H1 (cell line): Measurements from ENCODE around the gene GMPPA. TPM values are rescaled to one million over a fixed set of nuclear protein-coding genes. Genes with fewer than 3 reads are reported as not detected.

ENCODE experiments used
- CTCF ChIA-PET: fragments of 300-600 bp; sonication (Branson Sonifier 250); formaldehyde crosslinking; loops from one replicate; lab custom pipeline; 2021; ENCODE audit not compliant: partially characterized antibody; lab: Charles Lee
- POLR2A ChIA-PET: fragments of 300-600 bp; sonication (Branson Sonifier 250); formaldehyde crosslinking; loops from one replicate; lab custom pipeline; 2021; ENCODE audit warnings: inconsistent platforms; ENCODE audit not compliant: partially characterized antibody; lab: Charles Lee
- DNase-seq, 2 experiments: peaks; one replicate each; pipeline versions ENCODE4 v3.0.0 to v3.0.0-alpha.2; 2010 to 2022; ENCODE audit warnings: low spot score in 2 of 2, low read depth in 1 of 2, mixed read lengths in 1 of 2
- FAIRE-seq: peaks from 2 replicates; lab custom pipeline; 2011; peaks lifted over from hg19 to GRCh38; lab: Jason Lieb, UNC
- H2AFZ ChIP-seq: 2 replicates; pipeline ENCODE4 v1.8.1; 2012; ENCODE audit warnings: low read length, inconsistent platforms
- H2AK5ac ChIP-seq: 2 replicates; pipeline ENCODE4 v1.6.1; 2013; ENCODE audit warnings: low read depth, low read length
- H2BK120ac ChIP-seq: replicated peaks from 2 replicates; pipeline ENCODE3; 2013; ENCODE audit warnings: low read depth, low read length, inconsistent platforms
- H2BK12ac ChIP-seq: 2 replicates; pipeline ENCODE4 v1.6.1; 2013; ENCODE audit warnings: low read depth, low read length
- H2BK15ac ChIP-seq: 2 replicates; pipeline ENCODE4 v1.6.1; 2013; ENCODE audit warnings: low read length
- H2BK20ac ChIP-seq: 2 replicates; pipeline ENCODE4 v1.6.1; 2013; ENCODE audit warnings: low read length
- H2BK5ac ChIP-seq: 2 replicates; pipeline ENCODE4 v1.6.1; 2013; ENCODE audit warnings: low read depth, low read length
- H3K14ac ChIP-seq: 2 replicates; pipeline ENCODE4 v1.6.1; 2013; ENCODE audit warnings: inconsistent platforms; ENCODE audit not compliant: insufficient read length
- H3K18ac ChIP-seq: 2 replicates; pipeline ENCODE4 v1.6.1; 2013; ENCODE audit warnings: low read length; ENCODE audit errors: extremely low read depth
- H3K23ac ChIP-seq: 2 replicates; pipeline ENCODE4 v1.6.1; 2013; ENCODE audit warnings: inconsistent platforms; ENCODE audit not compliant: insufficient read length
- H3K23me2 ChIP-seq: 2 replicates; pipeline ENCODE4 v1.6.1; 2013; ENCODE audit warnings: low read depth, low read length
- H3K27ac ChIP-seq: 2 replicates; pipeline ENCODE4 v1.6.1; 2011; ENCODE audit warnings: low read depth, low read length, inconsistent platforms
- H3K27me3 ChIP-seq, 4 experiments: replicated peaks in 1 of 4; 1 replicate in 1 of 4; 2 replicates in 3 of 4; pipeline versions ENCODE4 v1.6.1 to v1.8.1; 2011 to 2013; ENCODE audit warnings: low read length in 3 of 4, mild to moderate bottlenecking in 3 of 4, inconsistent platforms in 2 of 4, mixed read lengths in 2 of 4, moderate library complexity in 1 of 4; ENCODE audit not compliant: control insufficient read depth in 3 of 4, insufficient read depth in 3 of 4; ENCODE audit errors: extremely low read depth in 1 of 4
- H3K36me3 ChIP-seq, 4 experiments: 2 replicates each; pipeline versions ENCODE4 v1.6.1 to v1.8.1; 2011 to 2013; ENCODE audit warnings: mild to moderate bottlenecking in 4 of 4, low read length in 3 of 4, moderate library complexity in 2 of 4, control low read depth in 1 of 4, inconsistent platforms in 1 of 4; ENCODE audit not compliant: insufficient read depth in 4 of 4, control insufficient read depth in 2 of 4
- H3K4ac ChIP-seq: replicated peaks from 2 replicates; pipeline ENCODE3; 2013; ENCODE audit warnings: low read length, low read depth, mixed read lengths, inconsistent platforms; ENCODE audit not compliant: insufficient read length
- H3K4me1 ChIP-seq, 4 experiments: replicated peaks in 1 of 4; 1 replicate in 1 of 4; 2 replicates in 3 of 4; pipeline versions ENCODE4 v1.6.1 to v1.8.1; 2011 to 2013; ENCODE audit warnings: low read length in 3 of 4, inconsistent platforms in 2 of 4, mixed read lengths in 1 of 4; ENCODE audit not compliant: insufficient read depth in 4 of 4, control insufficient read depth in 3 of 4
- H3K4me2 ChIP-seq, 2 experiments: 2 replicates each; pipeline versions ENCODE4 v1.6.1 to v1.8.1; 2011 to 2013; ENCODE audit warnings: low read depth in 2 of 2, low read length in 2 of 2, control low read depth in 1 of 2, inconsistent platforms in 1 of 2, mild to moderate bottlenecking in 1 of 2; ENCODE audit not compliant: insufficient read depth in 1 of 2
- H3K4me3 ChIP-seq, 4 experiments: fragments of 200-600, 300-600 bp in 1 of 4; sonication (generic), shearing (Covaris generic), sonication (Bioruptor Twin) in 1 of 4; 2 replicates each; pipeline versions ENCODE4 v1.5.1 to v1.8.1; 2011 to 2016; ENCODE audit warnings: low read length in 4 of 4, low read depth in 3 of 4, control low read depth in 2 of 4, inconsistent platforms in 2 of 4, mild to moderate bottlenecking in 2 of 4, mixed read lengths in 1 of 4, moderate library complexity in 1 of 4; ENCODE audit not compliant: insufficient read depth in 2 of 4; ENCODE audit errors: extremely low read depth in 1 of 4
- H3K56ac ChIP-seq: replicated peaks from 2 replicates; pipeline ENCODE3; 2013; ENCODE audit warnings: low read depth, mild to moderate bottlenecking, mixed read lengths, low read length, inconsistent platforms; ENCODE audit not compliant: insufficient read length
- H3K79me1 ChIP-seq: 2 replicates; pipeline ENCODE4 v1.6.1; 2013; ENCODE audit warnings: low read depth, low read length, control low read depth
- H3K79me2 ChIP-seq, 2 experiments: 2 replicates each; pipeline versions ENCODE4 v1.6.1 to v1.8.1; 2012 to 2013; ENCODE audit warnings: low read length in 2 of 2, mild to moderate bottlenecking in 2 of 2, inconsistent platforms in 1 of 2; ENCODE audit not compliant: insufficient read depth in 2 of 2, control insufficient read depth in 1 of 2
- H3K9ac ChIP-seq, 4 experiments: replicated peaks in 1 of 4; 1 replicate in 1 of 4; 2 replicates in 3 of 4; pipeline versions ENCODE4 v1.6.1 to v1.8.1; 2011 to 2013; ENCODE audit warnings: low read depth in 3 of 4, low read length in 3 of 4, control low read depth in 2 of 4, mild to moderate bottlenecking in 2 of 4, moderate library complexity in 2 of 4, inconsistent platforms in 1 of 4; ENCODE audit errors: extremely low read depth in 1 of 4
- H3K9me3 ChIP-seq, 2 experiments: 2 replicates each; pipeline versions ENCODE4 v1.6.1 to v1.8.1; 2012 to 2013; ENCODE audit warnings: mild to moderate bottlenecking in 2 of 2, moderate library complexity in 2 of 2, control low read depth in 1 of 2, inconsistent platforms in 1 of 2, low read depth in 1 of 2, low read length in 1 of 2, mixed read lengths in 1 of 2; ENCODE audit not compliant: insufficient read depth in 2 of 2
- H4K20me1 ChIP-seq, 2 experiments: replicated peaks in 1 of 2; 2 replicates each; pipeline versions ENCODE3 to v1.8.1; 2011 to 2013; ENCODE audit warnings: inconsistent platforms in 2 of 2, low read length in 2 of 2, mild to moderate bottlenecking in 1 of 2; ENCODE audit not compliant: insufficient read depth in 2 of 2, control insufficient read depth in 1 of 2
- H4K5ac ChIP-seq: 2 replicates; pipeline ENCODE4 v1.6.1; 2013; ENCODE audit warnings: low read length, low read depth, mixed read lengths, inconsistent platforms; ENCODE audit not compliant: insufficient read length
- H4K8ac ChIP-seq: 2 replicates; pipeline ENCODE4 v1.8.0; 2013; ENCODE audit warnings: mild to moderate bottlenecking, moderate library complexity, low read length, inconsistent platforms; ENCODE audit not compliant: insufficient read depth; ENCODE audit errors: extremely low read depth
- H4K91ac ChIP-seq: replicated peaks from 2 replicates; pipeline ENCODE3; 2013; ENCODE audit warnings: low read length, mixed read lengths, inconsistent platforms; ENCODE audit not compliant: insufficient read length
- RNF2 ChIP-seq: fragments of 200-900, 300-1000 bp; sonication (generic); IDR thresholded peaks from 2 replicates; pipeline ENCODE4 v1.7.1; 2016; ENCODE audit warnings: borderline replicate concordance, low read depth, mild to moderate bottlenecking, antibody characterized with exemption, low read length; ENCODE audit not compliant: poor library complexity, severe bottlenecking; ENCODE audit errors: missing control alignments
- WGBS, 2 experiments: shearing (Covaris generic) in 1 of 2; methylation state at CpG; one replicate each; pipeline versions ENCODE4 v1.1.6 to v1.1.7; 2013 to 2015; ENCODE audit warnings: low lambda C conversion rate in 2 of 2, mixed read lengths in 2 of 2, inconsistent platforms in 1 of 2, low coverage in 1 of 2, missing lambda C conversion rate in 1 of 2; ENCODE audit not compliant: insufficient replicate concordance in 2 of 2, insufficient coverage in 1 of 2, insufficient read length in 1 of 2; ENCODE audit errors: extremely low coverage in 1 of 2, missing lambda C conversion rate in 1 of 2; 5-methylcytosine and 5-hydroxymethylcytosine counted together
- polyA plus RNA-seq, 7 experiments: library from polyadenylated mRNA; depleted of rRNA in 3 of 7; stranded (reverse) in 5 of 7; unstranded in 2 of 7; fragments of >200 nt in 5 of 7; fragments of 200-250 nt in 2 of 7; gene quantifications; 1 replicate in 5 of 7; 2 replicates in 1 of 7; 4 replicates in 1 of 7; pipeline versions ENCODE4 v1.2.1 to v1.2.3, GENCODE V29; 2011 to 2013; ENCODE audit warnings: missing spikeins in 2 of 7, mixed read lengths in 2 of 7
- total RNA-seq: library from RNA; stranded (reverse); fragmentation: NEBNext Ultra II Directional; extraction: Animal tissue kit (Norgen Biotek cat#: 25700); gene quantifications from 2 replicates; pipeline ENCODE4 v1.2.1, GENCODE V29; 2021

Gene GMPPA
- total and polyA plus RNA-seq, 2 of the 8 experiments (the other 6 are each of a cell fraction or from before 2014, with no cell fraction given) = 34.3 to 98.8 TPM

- no peaks in the 10 kb centered on the region for H3K9me3 ChIP-seq
- H3K79me2 ChIP-seq = no peaks in the 10 kb centered on the region
- peak overlapping the region; percentile 85; the same call in 1 of the 2 replicates for H2BK12ac ChIP-seq
- no peak overlapping the region for H3K23ac ChIP-seq
- peak overlapping the region in 1 of 4 experiments; percentile 11; a peak in 3 of 8 replicates for H3K4me3 ChIP-seq
- H3K79me1 ChIP-seq = no peaks in the 10 kb centered on the region
- H3K4ac ChIP-seq = peak overlapping the region; percentile 64
- WGBS, 2 experiments = 14% methylated on average over 8 of the region's 8 CpGs; no CpG with 5 or more reads in 1 of the 2 experiments
- H4K91ac ChIP-seq = peak overlapping the region; percentile 62
- H3K14ac ChIP-seq = no peak overlapping the region
- H3K4me2 ChIP-seq = peak overlapping the region; percentile 37 to 54
- peak overlapping the region; percentile 95 for H3K18ac ChIP-seq
- H3K56ac ChIP-seq = no peak overlapping the region
- H2BK20ac ChIP-seq = no peak overlapping the region
- H3K27ac ChIP-seq = no peak overlapping the region
- H2BK5ac ChIP-seq = peak overlapping the region; percentile 72; the same call in 1 of the 2 replicates
- no peak overlapping the region for H2BK15ac ChIP-seq
- peak overlapping the region; percentile 59 for H2BK120ac ChIP-seq
- no peaks in the 10 kb centered on the region; a peak in 1 of 8 replicates for H3K36me3 ChIP-seq
- peaks cover 8% of the 10 kb centered on the region; the same call in 1 of the 2 replicates for H3K23me2 ChIP-seq
- no peak overlapping the region for H3K9ac ChIP-seq
- H4K5ac ChIP-seq = peak overlapping the region; percentile 32
- no peak for FAIRE-seq
- POLR2A ChIA-PET = interaction anchor here (0.7 to 19.9 kb wide), 20 partner anchors 9 to 108 kb away, joined by 3 to 216 read pairs (median 4); partner anchors contain the start of genes ASIC4 and GMPPA
- CTCF ChIA-PET = interaction anchor here (0.9 to 113.1 kb wide), 6 partner anchors 3 to 156 kb away, joined by 3 to 7248 read pairs (median 40); partner anchors contain the start of genes ASIC4, CHPF, DES and GMPPA
- H4K20me1 ChIP-seq = no peaks in the 10 kb centered on the region
- peak overlapping the region; percentile 7; the same call in 1 of the 2 replicates for H2AK5ac ChIP-seq
- DNase-seq = no peak
- H3K4me1 ChIP-seq = peaks cover 6 to 39% (median 29%) of the 10 kb centered on the region in 4 experiments
- H4K8ac ChIP-seq = no peak overlapping the region
- no peak overlapping the region for H2AFZ ChIP-seq
- peaks cover 20 to 49% (median 36%) of the 10 kb centered on the region in 4 experiments for H3K27me3 ChIP-seq
- TF ChIP-seq RNF2 = no peak
These were observed 12.2 kb upstream of the GMPPA start for GRCh38 chr2:219486380-219486959.
